Stimulated activated effector memory CD8-positive, alpha-beta T cell treated with anti-CD3 and anti-CD28 coated beads, Interleukin-12 subunit alpha, Interleukin-12 subunit beta, amount 100 ng/mL, for 72 hours (primary cell): Measurements from ENCODE around the gene FBLN2.

Source experiments
- ATAC-seq: fragments of 150-1000 bp; cut with Tn5 transposase; 2 replicates; pipeline ENCODE4 v1.10.0; 2021
- DNase-seq, 2 donors: peaks; one replicate each; pipeline ENCODE4 v3.0.0; 2021 to 2022; ENCODE audit warnings: low spot score in 2 of 2
- H3K27ac Mint-ChIP-seq: one replicate; pipeline ENCODE4 v1.8.0; 2022; ENCODE audit warnings: mild to moderate bottlenecking, mixed read lengths
- H3K36me3 Mint-ChIP-seq: one replicate; pipeline ENCODE4 v1.8.0; 2022; ENCODE audit warnings: mild to moderate bottlenecking, mixed read lengths
- H3K4me1 Mint-ChIP-seq: one replicate; pipeline ENCODE4 v1.8.0; 2022; ENCODE audit warnings: mixed read lengths
- H3K4me3 Mint-ChIP-seq: one replicate; pipeline ENCODE4 v1.8.0; 2022; ENCODE audit warnings: mild to moderate bottlenecking, mixed read lengths
- H3K9me3 Mint-ChIP-seq: one replicate; pipeline ENCODE4 v1.8.0; 2022; ENCODE audit warnings: mixed read lengths

Gene FBLN2

GRCh38 chr3:13659221-13659969 lies 110.5 kb downstream of the FBLN2 start:
- no peak overlapping the region for H3K27ac Mint-ChIP-seq
- no peaks in the 10 kb centered on the region for H3K9me3 Mint-ChIP-seq
- peaks cover 24% of the 10 kb centered on the region for H3K4me1 Mint-ChIP-seq
- ATAC-seq = no peak
- H3K36me3 Mint-ChIP-seq = no peaks in the 10 kb centered on the region
- no peak overlapping the region for H3K4me3 Mint-ChIP-seq
- no peak for DNase-seq

- no peak overlapping the region for H3K4me3 Mint-ChIP-seq
- H3K9me3 Mint-ChIP-seq = no peaks in the 10 kb centered on the region
- peaks cover 19% of the 10 kb centered on the region for H3K4me1 Mint-ChIP-seq
- no peak for DNase-seq
- no peaks in the 10 kb centered on the region for H3K36me3 Mint-ChIP-seq
- peak overlapping the region; percentile 37 for H3K27ac Mint-ChIP-seq
- no peak for ATAC-seq
Observed at GRCh38 chr3:13660042-13660874, 111.3 kb downstream of the FBLN2 start.

- no peak overlapping the region for H3K27ac Mint-ChIP-seq
- no peak for DNase-seq
- no peaks in the 10 kb centered on the region for H3K36me3 Mint-ChIP-seq
- ATAC-seq = no peak
- no peak overlapping the region for H3K4me3 Mint-ChIP-seq
- no peaks in the 10 kb centered on the region for H3K9me3 Mint-ChIP-seq
- H3K4me1 Mint-ChIP-seq = peaks cover 14% of the 10 kb centered on the region
Observed at GRCh38 chr3:13661121-13661520, 112.2 kb downstream of the FBLN2 start.

- no peaks in the 10 kb centered on the region for H3K36me3 Mint-ChIP-seq
- H3K4me3 Mint-ChIP-seq = no peak overlapping the region
- no peak overlapping the region for H3K27ac Mint-ChIP-seq
- H3K4me1 Mint-ChIP-seq = peaks cover 10% of the 10 kb centered on the region
- no peak for ATAC-seq
- no peak for DNase-seq
- no peaks in the 10 kb centered on the region for H3K9me3 Mint-ChIP-seq
Observed at GRCh38 chr3:13662238-13662847, 113.4 kb downstream of the FBLN2 start.

GRCh38 chr3:13663781-13664535 lies 115.0 kb downstream of the FBLN2 start:
- no peaks in the 10 kb centered on the region for H3K36me3 Mint-ChIP-seq
- ATAC-seq = no peak
- no peaks in the 10 kb centered on the region for H3K4me1 Mint-ChIP-seq
- H3K27ac Mint-ChIP-seq = no peak overlapping the region
- no peaks in the 10 kb centered on the region for H3K9me3 Mint-ChIP-seq
- H3K4me3 Mint-ChIP-seq = no peak overlapping the region
- no peak for DNase-seq

GRCh38 chr3:13665582-13666226 lies 116.8 kb downstream of the FBLN2 start:
- Mint-ChIP-seq H3K4me3 (no peak overlapping the region), H3K9me3 (no peaks in the 10 kb centered on the region), H3K4me1 (no peaks in the 10 kb centered on the region), H3K36me3 (no peaks in the 10 kb centered on the region), H3K27ac (no peak overlapping the region)
- ATAC-seq (no peak), DNase-seq (no peak)

GRCh38 chr3:13666227-13666619 lies 117.3 kb downstream of the FBLN2 start:
- no peak for DNase-seq
- no peak for ATAC-seq
- no peak overlapping the region for H3K4me3 Mint-ChIP-seq
- no peaks in the 10 kb centered on the region for H3K9me3 Mint-ChIP-seq
- no peaks in the 10 kb centered on the region for H3K4me1 Mint-ChIP-seq
- no peaks in the 10 kb centered on the region for H3K36me3 Mint-ChIP-seq
- H3K27ac Mint-ChIP-seq = no peak overlapping the region

- H3K36me3 Mint-ChIP-seq = no peaks in the 10 kb centered on the region
- H3K9me3 Mint-ChIP-seq = no peaks in the 10 kb centered on the region
- H3K4me1 Mint-ChIP-seq = no peaks in the 10 kb centered on the region
- no peak for DNase-seq
- H3K27ac Mint-ChIP-seq = no peak overlapping the region
- no peak for ATAC-seq
- no peak overlapping the region for H3K4me3 Mint-ChIP-seq
Observed at GRCh38 chr3:13666781-13667709, 118.1 kb downstream of the FBLN2 start.

- Mint-ChIP-seq H3K4me1 (no peaks in the 10 kb centered on the region), H3K36me3 (no peaks in the 10 kb centered on the region), H3K4me3 (no peak overlapping the region), H3K9me3 (no peaks in the 10 kb centered on the region), H3K27ac (no peak overlapping the region)
- DNase-seq = no peak
- ATAC-seq = no peak
Observed at GRCh38 chr3:13668136-13668535, 119.2 kb downstream of the FBLN2 start.

GRCh38 chr3:13669457-13669856 lies 120.5 kb downstream of the FBLN2 start:
- ATAC-seq (no peak), DNase-seq (no peak)
- Mint-ChIP-seq H3K27ac (no peak overlapping the region), H3K4me3 (no peak overlapping the region), H3K9me3 (no peaks in the 10 kb centered on the region), H3K4me1 (no peaks in the 10 kb centered on the region), H3K36me3 (no peaks in the 10 kb centered on the region)

- H3K4me1 Mint-ChIP-seq = no peaks in the 10 kb centered on the region
- no peak for ATAC-seq
- no peaks in the 10 kb centered on the region for H3K36me3 Mint-ChIP-seq
- no peaks in the 10 kb centered on the region for H3K9me3 Mint-ChIP-seq
- no peak overlapping the region for H3K4me3 Mint-ChIP-seq
- no peak for DNase-seq
- H3K27ac Mint-ChIP-seq = no peak overlapping the region
Observed at GRCh38 chr3:13670292-13670691, 121.4 kb downstream of the FBLN2 start.

GRCh38 chr3:13671482-13672233 lies 122.7 kb downstream of the FBLN2 start:
- DNase-seq = no peak
- Mint-ChIP-seq H3K4me1 (no peaks in the 10 kb centered on the region), H3K4me3 (no peak overlapping the region), H3K9me3 (no peaks in the 10 kb centered on the region), H3K36me3 (no peaks in the 10 kb centered on the region), H3K27ac (no peak overlapping the region)
- no peak for ATAC-seq

GRCh38 chr3:13673207-13673606 lies 124.3 kb downstream of the FBLN2 start:
- no peaks in the 10 kb centered on the region for H3K36me3 Mint-ChIP-seq
- no peaks in the 10 kb centered on the region for H3K4me1 Mint-ChIP-seq
- H3K9me3 Mint-ChIP-seq = no peaks in the 10 kb centered on the region
- no peak for DNase-seq
- H3K4me3 Mint-ChIP-seq = no peak overlapping the region
- ATAC-seq = no peak
- no peak overlapping the region for H3K27ac Mint-ChIP-seq
